HG03432 (cell line): ENCODE results near the gene NEURL1.

Experiments used
- ATAC-seq: cut with Tn5 transposase; IDR thresholded peaks from one replicate; pipeline ENCODE4 v1.9.1; 2021; ENCODE audit warnings: mild to moderate bottlenecking, moderate library complexity; ENCODE audit not compliant: unreplicated experiment

NEURL1 gene

DNA sequence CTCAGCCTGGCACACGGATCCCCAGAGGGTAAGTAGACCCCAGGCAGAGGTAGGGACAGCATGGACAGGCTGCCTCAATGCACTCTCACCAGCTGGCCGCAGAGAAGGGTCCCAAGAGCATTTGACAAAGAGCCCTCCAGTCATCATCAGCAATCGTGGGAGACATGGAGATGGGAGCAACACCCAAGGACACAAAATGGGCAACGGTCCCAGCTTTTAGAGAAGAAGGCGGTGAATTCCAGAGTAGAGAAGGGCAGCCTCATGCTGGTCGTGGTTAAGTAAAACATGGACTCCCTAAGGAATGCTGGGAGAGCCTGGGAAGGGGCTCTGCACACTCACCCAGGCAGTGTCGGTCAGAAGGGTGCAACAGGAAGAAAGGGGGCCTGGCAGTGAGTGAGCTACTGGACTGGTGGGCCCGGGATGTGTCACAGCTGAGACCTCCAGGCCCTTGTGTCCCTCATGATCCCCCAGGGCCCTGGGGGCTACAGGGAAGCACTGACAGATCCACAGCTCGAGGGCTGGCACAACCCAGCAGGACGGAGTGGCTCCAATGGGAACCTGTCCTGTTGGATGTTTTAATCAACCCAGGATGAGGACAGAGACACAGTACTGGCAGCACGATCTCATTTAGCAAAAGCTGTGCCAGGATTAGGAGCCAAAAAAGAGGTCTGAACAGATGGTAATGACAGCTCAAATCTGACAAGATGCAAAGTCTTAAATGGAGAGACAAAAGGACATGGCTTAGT lies 147.1 kb downstream of the NEURL1 start:
- no peak for ATAC-seq

DNA sequence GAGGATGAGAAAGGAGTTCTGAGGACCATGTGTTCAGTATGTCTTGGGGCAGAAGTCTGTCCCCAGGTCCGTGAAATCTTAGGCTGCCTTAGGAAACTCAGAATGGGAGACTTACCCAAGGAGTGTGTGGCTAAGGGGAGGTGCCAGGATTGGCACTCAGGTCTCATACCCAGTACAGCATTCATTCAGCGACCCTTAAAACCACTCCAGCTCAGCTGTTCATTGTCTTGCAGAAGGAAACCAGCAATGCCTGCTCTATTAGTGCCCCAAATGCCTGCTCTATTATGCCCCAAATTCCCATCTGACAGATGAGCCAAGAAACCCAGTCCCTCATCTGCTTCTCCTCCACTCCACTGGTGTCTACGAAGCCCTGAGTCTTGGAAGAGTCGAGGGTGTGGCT lies 147.8 kb downstream of the NEURL1 start:
- no peak for ATAC-seq
